ENCODE results near the gene SMPD2.

The SMPD2 gene

GRCh38 chr6:109442393-109442924 lies 1.9 kb downstream of the SMPD2 start:
- Histone ChIP-seq H3K27ac (replicated peaks) (no peak overlapping the region), H3K27me3 (ENCODE audit: insufficient read depth, poor library complexity, severe bottlenecking) (no peaks in the 10 kb centered on the region), H3K4me3 (replicated peaks; ENCODE audit: insufficient read depth, low read length) (no peak overlapping the region)
- TF ChIP-seq CTCF (IDR thresholded peaks at IDR 0.05; ENCODE audit: insufficient read depth, low read length), result no peak
- TF ChIP-seq REST (IDR thresholded peaks at IDR 0.05; ENCODE audit: insufficient replicate concordance, low read depth), result no peak
- no peak for TF ChIP-seq GABPA (IDR thresholded peaks at IDR 0.05; ENCODE audit: low read depth)
- DNase-seq (ENCODE audit: low read depth in 1 of 2, low spot score in 1 of 2), result no peak

DNA sequence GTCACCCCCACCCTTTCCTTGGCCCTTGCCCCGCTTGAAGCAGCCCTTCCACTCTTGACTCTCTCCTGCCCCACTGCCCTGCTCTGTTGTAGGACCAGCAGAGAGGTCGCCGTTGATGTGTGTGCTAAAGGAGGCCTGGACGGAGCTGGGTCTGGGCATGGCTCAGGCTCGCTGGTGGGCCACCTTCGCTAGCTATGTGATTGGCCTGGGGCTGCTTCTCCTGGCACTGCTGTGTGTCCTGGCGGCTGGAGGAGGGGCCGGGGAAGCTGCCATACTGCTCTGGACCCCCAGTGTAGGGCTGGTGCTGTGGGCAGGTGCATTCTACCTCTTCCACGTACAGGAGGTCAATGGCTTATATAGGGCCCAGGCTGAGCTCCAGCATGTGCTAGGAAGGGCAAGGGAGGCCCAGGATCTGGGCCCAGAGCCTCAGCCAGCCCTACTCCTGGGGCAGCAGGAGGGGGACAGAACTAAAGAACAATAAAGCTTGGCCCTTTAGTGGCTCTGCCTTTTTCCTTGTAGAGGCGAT lies 3.0 kb downstream of the SMPD2 start:
- Histone ChIP-seq H3K27me3 (ENCODE audit: insufficient read depth, poor library complexity, severe bottlenecking) (no peaks in the 10 kb centered on the region), H3K27ac (replicated peaks) (no peak overlapping the region), H3K4me3 (replicated peaks; ENCODE audit: insufficient read depth, low read length) (no peak overlapping the region)
- no peak for TF ChIP-seq REST (IDR thresholded peaks at IDR 0.05; ENCODE audit: insufficient replicate concordance, low read depth)
- no peak for TF ChIP-seq SPI1 (IDR thresholded peaks at IDR 0.05; ENCODE audit: borderline replicate concordance, low read depth)
- DNase-seq (ENCODE audit: low read depth in 1 of 2, low spot score in 1 of 2), result no peak

- H3K4me3 ChIP-seq (replicated peaks; ENCODE audit: insufficient read depth, low read length), result no peak overlapping the region
- no peak for DNase-seq (ENCODE audit: low read depth in 1 of 2, low spot score in 1 of 2)
- TF ChIP-seq GABPA (IDR thresholded peaks at IDR 0.05; ENCODE audit: low read depth), result no peak
- no peak for TF ChIP-seq REST (IDR thresholded peaks at IDR 0.05; ENCODE audit: insufficient replicate concordance, low read depth)
- no peak for TF ChIP-seq SPI1 (IDR thresholded peaks at IDR 0.05; ENCODE audit: borderline replicate concordance, low read depth)
- no peak for TF ChIP-seq CTCF (IDR thresholded peaks at IDR 0.05; ENCODE audit: insufficient read depth, low read length)
- TF ChIP-seq POLR2AphosphoS5 (IDR thresholded peaks at IDR 0.05; ENCODE audit: low read depth), result no peak
- H3K27me3 ChIP-seq (ENCODE audit: insufficient read depth, poor library complexity, severe bottlenecking), result no peaks in the 10 kb centered on the region
- H3K27ac ChIP-seq (replicated peaks), result no peak overlapping the region
Observed at GRCh38 chr6:109445382-109445781, 4.9 kb downstream of the SMPD2 start.

Measured in HL-60 (cell line).